NOMO-1 treated with DMSO at 0.1 percent for 48 hours (cell line): ENCODE data around the gene WDR5.
"Not testable (repeated sequence)": the region's sequence is repeated elsewhere in the genome, so short reads cannot be mapped to it uniquely, and the experiment has no call there.

Source experiments
- DNase-seq: peaks from one replicate; lab custom pipeline; 2025; ENCODE audit not compliant: unreplicated experiment; lab: John Stamatoyannopoulos, UW

WDR5 gene

DNA sequence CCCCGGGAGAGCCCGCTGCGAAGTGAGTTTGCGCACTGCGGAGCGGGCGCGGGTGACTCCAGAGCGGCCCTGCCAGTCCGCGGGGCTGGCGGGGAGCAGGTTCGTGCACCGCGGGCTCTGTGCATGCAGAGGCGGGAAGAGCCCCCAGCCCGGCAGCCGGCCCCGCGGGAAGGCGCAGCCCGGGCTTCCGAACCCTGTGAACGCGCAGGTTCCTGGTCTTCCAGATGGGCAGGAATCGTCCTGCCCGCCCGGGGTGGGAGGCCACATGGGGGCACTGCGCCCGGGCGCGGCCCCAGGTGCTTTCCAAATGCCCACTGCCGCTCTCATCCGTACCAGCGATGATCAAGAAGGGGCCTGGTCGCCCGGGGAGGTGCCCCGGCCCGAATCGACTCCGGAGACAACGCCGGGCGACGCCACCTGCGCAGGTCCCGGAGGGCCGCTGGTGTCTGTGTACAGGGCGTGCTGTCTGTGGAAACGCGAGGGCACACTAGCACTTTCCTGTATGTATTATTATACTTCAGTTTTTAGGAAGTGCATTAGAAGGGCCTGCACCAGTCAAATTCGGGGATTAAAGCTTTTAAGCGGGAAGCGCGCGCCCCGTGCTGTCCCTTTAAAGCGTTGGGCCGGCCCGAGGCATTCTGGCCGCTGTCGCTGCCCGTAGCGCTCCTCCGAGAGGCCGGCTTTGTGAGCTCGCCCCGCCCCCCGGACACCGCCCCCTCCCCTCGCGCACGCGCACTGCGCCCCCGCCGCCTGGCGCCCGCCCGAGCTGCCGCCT is at the start of gene WDR5:
Gene WDR5 (plus strand): TSS at position 740 of the 775 bp plus-strand sequence. CDS start 3,796 bp downstream, outside the sequence.
- peak; percentile 90 for DNase-seq

DNA sequence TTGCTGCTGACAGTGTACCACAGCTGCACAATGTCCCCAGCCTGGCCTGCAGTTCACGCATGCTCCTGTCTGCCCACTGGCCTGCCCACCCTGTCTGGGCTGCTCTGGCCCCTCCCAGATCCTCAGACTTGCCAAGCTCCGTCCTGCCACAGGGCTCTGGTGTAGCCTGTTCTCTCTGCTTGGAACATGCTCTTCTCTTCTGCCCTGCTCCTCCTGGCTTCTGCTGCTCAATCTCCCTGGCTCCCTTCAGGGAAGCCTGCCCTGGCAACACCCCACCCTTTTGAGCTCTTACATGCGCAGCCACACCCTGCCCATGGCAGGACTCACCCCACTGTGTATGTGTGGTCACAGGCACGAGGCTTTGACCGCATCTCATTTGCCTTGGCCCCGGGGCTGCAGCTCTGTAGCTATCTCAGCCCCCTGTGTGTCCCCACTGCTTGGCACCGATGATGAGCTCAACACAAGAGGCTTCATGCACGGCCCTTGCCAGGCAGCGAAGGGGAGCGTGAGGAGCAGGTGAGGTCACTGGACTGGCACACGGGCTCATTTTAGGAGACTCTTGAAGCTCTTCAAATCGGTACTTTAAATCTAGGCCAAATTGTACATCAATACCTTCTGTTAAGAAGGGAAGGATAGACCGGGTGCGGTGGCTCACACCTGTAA is 47.7 kb upstream of the WDR5 start:
- no peak for DNase-seq

DNA sequence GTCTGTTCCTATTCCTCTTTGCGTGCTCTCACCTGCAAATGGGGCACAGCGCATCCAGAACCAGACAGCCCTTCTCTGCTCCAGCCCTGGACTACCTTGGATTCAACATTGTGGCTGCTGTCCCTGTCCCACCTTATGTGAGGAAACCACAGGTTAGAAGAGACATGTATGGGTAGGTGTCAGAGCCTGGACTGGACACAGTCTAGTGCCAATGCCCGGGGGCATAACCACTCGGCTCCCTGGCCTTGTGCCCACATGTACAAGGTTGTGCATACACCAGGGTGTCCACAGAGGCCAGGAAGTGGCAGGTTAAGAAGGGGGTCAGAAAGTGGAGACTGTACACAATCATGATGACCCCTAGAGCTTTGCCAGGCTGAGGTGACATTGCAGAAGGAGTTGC is 45.9 kb upstream of the WDR5 start:
- DNase-seq, result no peak

DNA sequence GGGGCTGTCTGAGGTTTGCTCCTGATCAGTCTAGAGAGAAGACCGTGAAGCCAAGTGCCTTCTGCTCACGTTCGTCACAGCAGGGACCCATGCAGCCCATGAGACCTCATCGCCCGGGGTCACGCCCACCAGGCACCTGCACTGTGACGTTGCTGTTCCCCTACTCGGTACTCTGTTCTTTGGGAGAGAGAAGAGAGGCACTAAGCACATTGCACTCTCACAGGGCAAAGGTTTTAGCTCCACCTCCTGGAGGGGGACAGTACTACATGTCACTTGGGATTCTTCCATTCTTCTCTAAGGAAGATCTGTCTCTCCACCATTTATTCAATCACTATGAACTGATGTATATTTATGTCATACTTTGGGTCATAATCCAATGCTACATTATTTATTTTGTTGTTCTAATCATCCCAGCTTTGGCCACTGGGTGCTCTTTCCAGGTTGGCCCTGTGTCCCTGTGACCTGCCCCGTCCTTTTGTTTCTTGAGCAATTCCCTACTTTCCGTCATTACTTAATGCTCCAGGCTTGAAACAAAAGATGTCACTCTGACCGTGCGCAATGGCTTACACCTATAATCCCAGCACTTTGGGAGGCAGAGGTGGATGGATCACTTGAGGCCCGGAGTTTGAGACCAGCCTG is 36.6 kb upstream of the WDR5 start:
- DNase-seq, result peak; percentile 43

DNA sequence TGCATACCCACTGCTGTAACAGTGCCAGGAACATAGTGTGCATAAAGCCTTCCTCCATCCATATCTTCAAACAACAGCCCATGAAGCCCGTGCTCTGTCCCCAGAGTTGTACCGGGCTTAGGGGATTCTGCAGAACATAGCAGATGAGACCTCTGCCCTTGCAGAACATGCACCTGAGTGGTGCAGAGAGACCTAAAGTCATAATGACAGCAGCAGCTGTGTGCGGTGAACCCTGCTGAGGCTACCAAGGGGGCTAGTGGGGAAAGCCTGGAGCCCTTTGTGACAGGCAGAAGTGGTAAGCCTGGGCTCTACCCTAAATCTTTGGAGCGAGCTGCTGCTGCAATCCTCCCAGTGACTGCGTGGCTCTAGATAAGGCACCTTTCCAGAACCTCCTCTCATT is 35.8 kb upstream of the WDR5 start:
- DNase-seq, result no peak

DNA sequence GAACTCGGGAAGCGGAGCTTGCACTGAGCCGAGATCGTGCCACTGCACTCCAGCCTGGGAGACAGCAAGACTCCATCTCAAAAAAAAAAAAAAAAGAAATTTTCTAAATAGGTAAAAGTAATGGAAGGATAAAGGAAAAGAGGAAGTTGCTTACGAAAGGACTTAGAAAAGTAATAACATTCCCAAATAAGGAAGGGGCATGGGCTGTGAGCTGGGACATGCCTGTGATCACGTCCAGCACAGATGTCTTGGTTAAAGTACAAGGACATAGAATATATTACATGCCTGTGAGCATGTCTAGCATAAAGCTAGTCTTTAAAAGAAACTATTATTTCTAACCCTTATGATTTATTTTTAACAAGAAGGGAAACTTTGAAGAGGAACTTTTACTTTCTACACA is 34.7 kb upstream of the WDR5 start:
- not testable (repeated sequence) for DNase-seq

DNA sequence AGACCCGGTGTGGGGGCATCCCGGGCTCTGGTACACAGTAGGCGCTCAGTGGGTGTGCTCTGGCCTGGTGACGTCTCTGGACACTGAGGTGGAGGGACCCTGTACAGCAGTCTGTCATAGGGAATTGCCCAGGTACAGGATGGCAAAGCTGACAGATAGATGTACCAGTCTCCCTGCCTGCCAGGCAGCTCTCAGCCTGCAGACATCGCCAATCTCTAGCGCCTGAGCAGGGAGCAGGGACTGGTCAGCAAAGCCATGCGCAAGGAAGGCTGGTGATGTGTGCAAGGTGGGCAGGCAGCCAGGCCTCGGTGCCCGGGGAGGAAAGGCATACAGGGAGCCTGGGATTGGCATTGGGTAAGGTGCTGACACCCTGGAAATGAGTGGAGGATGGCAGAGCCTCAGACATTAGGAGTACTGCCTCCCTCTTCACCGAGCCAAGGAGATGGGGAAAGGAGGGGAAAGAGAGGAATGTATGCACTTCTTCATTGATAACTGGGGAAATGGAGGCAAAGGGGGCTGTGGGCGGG is 34.2 kb upstream of the WDR5 start:
- no peak for DNase-seq

DNA sequence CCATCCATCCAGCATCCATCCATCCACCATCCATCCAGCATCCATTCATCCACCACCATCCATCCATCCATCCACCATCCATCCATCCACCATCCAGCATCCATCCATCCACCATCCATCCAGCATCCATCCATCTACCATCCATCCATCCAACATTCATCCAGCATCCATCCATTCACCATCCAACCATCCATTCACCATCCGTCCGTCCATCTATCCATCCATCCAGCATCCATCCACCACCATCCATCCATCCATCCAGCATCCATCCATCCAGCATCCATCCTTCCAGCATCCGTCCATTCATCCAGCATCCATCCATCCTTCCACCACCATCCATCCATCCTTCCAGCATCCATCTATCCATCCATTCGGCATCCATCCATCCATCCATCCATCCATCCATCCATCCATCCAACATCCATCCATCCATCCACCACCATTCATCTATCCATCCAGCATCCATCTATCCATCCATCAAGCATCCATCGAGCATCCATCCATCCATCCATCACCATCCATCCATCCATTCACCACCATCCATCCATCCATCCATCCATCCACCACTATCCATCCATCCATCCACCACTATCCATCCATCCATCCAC is 32.4 kb upstream of the WDR5 start:
- no peak for DNase-seq

DNA sequence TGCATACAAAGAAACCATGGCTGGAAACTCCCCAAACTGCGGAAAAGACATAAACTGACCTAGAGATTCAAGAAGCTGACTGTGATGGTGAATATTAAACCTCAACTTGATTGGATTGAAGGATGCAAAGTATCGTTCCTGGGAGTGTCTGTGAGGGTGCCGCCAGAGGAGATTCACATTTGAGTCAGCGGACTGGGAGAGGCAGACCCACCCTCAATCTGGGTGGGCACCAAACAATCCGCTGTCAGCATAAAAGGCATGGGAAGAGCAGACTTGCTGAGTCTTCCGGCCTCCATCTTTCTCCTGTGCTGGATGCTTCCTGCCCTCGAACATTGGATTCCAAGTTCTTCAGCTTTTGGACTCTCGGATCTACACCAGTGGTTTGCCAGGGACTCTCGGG is 24.8 kb upstream of the WDR5 start:
- DNase-seq, result no peak

DNA sequence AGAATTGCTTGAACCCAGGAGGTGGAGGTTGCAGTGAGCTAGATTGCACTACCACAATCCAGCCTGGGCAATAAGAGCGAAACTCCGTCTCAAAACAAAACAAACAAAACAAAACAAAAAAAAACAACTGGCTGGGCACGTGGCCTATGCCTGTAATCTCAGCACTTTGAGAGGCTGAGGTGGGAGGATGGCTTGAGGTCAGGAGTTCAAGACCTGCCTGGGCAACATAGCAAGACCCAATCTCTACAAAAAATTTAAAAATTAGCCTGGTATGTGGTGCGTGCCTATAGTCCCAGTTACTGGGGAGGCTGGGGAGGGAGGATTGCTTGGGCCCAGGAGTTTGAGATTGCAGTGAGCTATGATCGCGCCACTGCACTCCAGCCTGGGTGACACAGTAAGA is 23.3 kb upstream of the WDR5 start:
- no peak for DNase-seq

DNA sequence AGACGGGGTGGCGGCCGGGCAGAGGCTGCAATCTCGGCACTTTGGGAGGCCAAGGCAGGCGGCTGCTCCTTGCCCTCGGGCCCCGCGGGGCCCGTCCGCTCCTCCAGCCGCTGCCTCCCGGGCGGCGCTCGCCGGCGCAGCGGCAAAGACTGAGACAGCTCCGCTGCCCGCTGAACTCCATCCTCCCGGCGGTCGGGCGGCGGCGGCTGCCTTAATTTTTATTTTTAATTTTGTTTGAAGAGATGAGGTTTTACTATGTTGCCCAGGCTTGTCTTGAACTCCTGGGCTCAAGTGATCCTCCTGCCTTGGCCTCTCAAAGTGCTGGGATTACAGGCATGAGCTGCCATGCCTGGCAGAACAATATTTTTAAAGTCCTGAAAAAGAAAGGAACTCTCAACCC is 16.9 kb upstream of the WDR5 start:
- DNase-seq, result not testable (repeated sequence)

DNA sequence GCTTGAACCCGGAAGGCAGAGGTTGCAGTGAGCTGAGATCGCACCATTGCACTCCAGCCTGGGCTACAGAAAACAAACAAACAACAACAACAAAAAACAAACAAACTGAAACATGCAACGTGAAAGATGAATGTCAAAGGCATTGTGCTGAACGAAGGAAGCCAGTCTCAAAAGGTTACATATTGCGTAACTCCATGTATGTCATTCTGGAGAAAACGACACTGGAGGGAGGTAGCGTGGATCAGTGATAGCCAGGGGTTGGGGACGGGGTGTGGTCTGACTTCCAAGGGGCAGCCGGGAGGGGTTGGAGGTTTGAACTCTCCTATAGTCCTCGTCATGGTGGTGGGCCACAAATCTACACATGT is 12.1 kb upstream of the WDR5 start:
- DNase-seq, result peak; percentile 35

DNA sequence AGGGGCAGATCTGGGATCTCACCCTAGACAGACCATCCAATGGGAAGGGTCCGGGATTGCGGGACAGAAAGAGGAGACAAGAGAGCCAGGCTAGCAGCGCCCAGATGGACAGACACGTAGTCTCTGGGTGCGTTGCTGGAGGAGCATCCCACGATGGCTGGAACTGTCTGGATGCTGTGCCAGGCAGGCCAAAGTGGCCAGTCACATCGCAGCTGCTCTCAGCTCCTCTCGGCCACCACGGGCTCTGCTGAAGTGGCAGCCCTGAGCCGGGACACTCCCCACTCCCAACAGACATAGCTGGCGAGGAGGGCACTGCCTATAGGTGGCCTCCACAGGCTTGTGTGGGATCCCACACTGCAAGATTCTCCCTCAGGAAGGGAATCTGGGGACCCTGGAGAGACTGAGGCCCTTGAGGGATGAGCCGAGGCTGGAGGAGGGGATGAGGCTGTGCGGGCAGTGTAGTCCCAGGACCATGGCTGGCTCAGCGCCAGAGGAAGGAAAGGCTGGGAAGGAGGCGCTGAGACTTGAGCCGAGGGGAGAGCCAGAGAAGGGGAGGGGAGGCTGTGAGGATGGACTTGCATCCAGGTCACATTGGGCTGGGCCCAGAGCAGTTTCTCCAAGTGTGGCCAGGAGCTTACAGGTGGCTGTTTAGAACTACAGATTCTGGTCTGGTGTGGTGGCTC is 10.3 kb upstream of the WDR5 start:
- no peak for DNase-seq

DNA sequence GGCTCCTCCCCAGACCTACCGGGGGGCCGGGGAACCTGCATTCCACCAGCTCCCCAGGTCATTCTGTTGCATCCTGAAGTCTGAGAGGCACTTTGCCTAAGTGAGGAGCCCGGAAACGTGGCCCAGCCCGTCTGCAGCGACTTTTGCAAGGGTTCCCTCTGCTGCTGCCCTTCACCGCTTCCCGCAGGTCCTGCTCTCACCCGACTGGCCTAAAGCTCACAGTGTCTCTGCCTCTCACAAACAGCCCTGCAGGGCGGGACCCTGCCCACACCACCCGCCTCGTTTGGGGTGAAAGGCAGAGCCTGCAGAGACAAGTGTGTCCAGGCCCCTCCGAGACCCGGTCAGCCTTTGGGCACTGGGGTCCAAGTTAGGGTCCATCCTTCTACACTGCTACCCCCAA is 9.5 kb upstream of the WDR5 start:
- DNase-seq, result no peak

DNA sequence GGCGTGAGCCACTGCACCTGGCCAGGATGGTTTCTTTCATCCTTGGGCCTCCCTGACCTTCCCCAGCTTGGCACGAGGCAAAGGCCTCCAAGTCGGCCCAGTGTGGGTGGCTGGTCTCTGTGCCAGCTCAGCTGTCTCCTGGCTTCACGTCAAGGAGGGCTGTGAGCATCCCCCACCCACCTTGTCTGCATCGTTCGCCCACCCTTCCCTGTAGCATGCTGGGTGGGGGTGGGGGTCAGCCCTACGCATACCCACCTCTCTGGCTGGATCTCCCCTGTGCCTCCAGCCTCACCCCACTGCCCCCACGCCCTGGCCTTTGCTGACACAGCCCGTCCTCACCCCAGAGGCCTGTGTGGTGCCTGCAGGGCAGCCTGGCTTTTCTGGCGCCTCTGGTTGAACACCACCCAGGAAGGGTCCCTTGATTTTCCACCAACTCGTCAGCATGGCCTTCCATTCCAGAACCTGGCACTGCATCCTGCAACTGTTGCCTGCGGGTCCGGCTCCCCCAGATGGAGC is 8.8 kb upstream of the WDR5 start:
- DNase-seq, result no peak

DNA sequence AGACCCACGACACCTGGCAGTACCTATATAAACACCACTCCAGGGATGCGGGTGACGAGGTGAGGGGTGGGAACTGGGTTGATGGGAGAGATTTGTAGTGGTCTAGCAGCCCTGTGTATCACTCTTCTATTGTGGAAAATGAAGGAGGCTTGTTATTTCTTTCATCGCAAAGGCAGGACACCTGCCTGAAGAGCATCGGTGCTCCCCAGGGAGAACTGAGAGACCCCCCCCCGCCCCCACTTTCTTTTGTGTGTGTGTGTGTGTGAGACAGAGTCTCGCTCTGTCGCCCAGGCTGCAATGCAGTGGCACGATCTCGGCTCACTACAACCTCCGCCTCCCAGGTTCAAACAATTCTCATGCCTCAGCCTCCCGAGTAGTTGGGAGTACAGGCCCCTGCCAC is 8.3 kb upstream of the WDR5 start:
- no peak for DNase-seq

DNA sequence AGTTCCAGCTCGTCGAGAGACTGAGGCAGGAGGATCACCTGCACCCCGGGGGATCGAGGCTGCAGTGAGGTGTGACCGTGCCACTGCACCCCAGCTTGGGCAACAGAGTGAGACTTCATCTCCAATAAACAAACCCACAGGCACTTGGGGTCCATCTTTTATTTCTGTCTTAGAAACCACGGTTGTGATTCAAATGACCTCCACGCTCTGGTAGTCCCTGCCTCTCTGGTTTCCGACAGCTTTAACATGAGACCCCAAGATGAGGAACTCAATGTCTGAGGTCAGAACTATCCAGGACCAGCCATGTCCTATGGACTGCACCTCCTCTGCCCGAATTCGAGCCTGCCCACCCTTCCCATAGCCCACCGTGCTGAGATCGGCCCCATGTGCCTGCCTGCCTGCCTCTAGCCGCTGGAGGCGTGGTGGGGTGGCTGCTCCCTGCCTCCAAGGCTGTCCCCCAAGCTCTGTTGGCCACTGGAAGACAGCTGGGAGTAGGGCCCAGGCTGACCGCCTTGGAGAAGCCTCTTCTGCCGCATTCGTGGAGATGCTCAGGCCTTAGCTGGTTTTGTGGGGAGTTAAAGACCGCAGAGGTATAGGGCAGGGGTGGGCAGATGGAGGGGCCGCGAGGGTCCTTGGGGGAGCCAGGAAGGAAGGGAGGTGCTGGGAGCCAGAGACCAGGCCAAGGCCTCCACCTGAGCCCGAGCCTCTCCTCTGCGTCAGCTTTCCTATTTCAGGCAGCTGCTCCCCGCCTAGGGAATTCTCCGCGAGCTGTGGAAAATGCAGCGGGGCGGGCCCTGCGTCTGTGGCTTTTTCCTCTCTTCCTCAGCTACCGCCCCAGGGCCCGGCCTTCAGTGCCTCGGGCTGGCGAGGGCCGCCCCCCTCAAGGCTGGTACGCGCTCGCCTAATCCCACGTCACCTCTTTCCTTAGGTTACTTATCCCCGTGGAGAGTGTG is 6.9 kb upstream of the WDR5 start:
- DNase-seq, result no peak

DNA sequence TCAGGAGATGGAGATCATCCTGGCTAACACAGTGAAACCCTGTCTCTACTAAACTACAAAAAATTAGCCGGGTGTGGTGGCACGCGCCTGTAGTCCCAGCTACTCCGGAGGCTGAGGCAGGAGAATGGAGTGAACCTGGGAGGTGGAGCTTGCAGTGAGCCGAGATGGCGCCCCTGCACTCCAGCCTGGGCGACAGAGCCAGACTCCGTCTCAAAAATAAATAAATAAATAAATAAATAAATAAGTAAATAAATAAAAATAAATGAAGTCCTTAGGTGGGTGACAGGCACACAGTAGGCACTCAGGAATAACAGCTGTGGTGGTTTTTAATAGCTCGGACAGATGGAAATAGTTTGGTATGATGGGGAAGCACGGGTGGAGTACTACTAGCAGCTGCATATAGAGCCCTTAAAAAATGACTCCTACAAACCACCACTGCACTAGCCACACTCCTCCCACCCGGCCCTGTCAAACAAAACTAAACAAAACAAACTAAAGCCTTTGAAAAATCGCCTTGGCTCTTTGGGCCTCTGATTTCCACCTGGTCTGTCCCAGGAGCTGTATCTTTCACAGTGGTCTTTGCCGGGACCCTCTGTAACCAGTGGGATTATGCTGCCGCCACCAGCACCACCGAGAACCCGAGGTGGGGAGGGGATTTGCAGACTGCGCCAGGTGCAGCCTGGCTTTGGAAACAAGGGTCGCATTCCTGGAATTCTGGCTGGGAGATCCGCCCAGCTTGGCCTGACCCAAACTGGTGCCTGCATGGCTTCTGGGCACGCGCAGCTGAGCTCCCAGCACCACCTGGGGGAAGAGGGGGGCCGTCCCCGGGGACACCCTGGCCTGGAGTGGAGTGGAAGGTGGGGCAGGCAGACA is 5.1 kb upstream of the WDR5 start:
- DNase-seq, result no peak
